ENCODE results near the gene ZNF474. TPM values are rescaled to one million over a fixed set of nuclear protein-coding genes. Genes with fewer than 3 reads are reported as not detected.
A peak's percentile ranks its signal among the peaks of the same experiment; 100 is the strongest.

Gene ZNF474
- total RNA-seq, 6 experiments from 2014 or later: 0.10 to 0.28 (median 0.16) TPM; not detected in 1

DNA sequence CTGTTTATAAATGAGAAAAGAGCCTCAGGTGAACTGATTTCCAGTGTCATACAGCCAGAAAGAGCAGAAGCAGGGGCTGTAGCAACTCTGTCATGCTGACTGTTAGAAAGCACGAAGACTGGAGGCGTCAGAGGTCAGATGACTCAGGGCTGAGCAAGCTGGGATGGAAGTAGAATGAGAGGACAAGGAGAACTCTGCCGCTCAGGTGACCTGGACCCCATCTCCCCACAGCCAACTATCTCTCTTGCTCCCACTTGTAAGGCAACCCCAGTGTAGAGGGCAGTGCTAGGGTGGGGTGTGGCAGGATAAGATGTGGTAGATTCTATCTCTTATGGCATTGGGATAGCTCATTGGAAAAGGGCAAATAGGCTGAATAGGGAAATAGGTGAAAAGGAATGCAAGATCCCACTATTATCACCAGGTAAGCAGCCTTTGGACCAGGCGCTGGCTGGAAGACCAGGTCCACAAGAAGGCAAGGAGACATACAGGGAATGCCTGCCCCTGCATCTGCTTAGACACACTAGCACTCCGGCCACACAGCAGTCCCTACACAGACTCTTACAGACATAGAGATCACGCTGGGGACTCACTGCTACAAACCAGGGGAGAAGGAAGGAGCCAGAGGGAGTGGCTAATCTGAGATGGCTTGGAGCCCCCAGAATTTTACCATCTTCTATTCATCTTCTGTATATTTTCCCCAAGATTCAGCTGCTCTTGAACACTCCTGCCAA is 30.1 kb upstream of the ZNF474 start:
- DNase-seq: peak; percentile 79

GRCh38 chr5:122101636-122102285 is 27.6 kb upstream of the ZNF474 start:
- TF ChIP-seq CTCF (IDR thresholded peaks at IDR 0.05): peak; percentile 84
- Mint-ChIP-seq H3K27me3 (ENCODE audit: insufficient read depth) (no peaks in the 10 kb centered on the region), H3K27ac (peak overlapping the region; percentile 36), H3K9me3 (no peaks in the 10 kb centered on the region), H3K36me3 (ENCODE audit: low read depth) (no peaks in the 10 kb centered on the region), H3K4me1 (ENCODE audit: low read depth) (peaks cover 41% of the 10 kb centered on the region), H3K4me3 (no peak overlapping the region)
- DNase-seq: peak; percentile 57

More for the DNA sequence above, 30.1 kb upstream of the ZNF474 start:
- Mint-ChIP-seq H3K27me3 (ENCODE audit: insufficient read depth) (no peaks in the 10 kb centered on the region), H3K27ac (peak overlapping the region; percentile 80), H3K4me3 (peak overlapping the region; percentile 56), H3K9me3 (no peaks in the 10 kb centered on the region), H3K4me1 (ENCODE audit: low read depth) (peaks cover 62% of the 10 kb centered on the region), H3K36me3 (ENCODE audit: low read depth) (no peaks in the 10 kb centered on the region)
- TF ChIP-seq CTCF (IDR thresholded peaks at IDR 0.05): no peak

DNA sequence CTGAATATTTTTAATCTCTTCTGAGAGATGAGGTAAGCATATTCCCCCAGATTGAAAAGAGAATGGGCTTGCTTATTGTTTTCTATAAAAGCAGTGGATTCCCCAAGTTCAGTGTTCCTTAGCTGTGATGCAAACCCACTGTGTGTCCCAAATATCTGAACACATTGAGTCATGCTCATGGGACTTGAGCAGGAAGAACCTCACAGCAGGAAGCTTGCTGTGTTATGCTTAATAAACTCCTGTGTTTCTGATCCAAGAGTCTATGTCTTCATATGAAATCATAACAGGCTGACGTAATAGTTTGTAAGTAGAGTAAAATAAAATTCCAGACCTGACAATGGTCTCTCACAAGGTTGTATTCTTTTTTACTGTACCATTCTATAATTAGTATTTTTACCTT is 26.5 kb upstream of the ZNF474 start:
- no peak for DNase-seq
- Mint-ChIP-seq H3K36me3 (ENCODE audit: low read depth) (no peaks in the 10 kb centered on the region), H3K9me3 (no peaks in the 10 kb centered on the region), H3K27ac (no peak overlapping the region), H3K4me1 (ENCODE audit: low read depth) (peaks cover 34% of the 10 kb centered on the region), H3K4me3 (no peak overlapping the region), H3K27me3 (ENCODE audit: insufficient read depth) (no peaks in the 10 kb centered on the region)
- TF ChIP-seq CTCF (IDR thresholded peaks at IDR 0.05): no peak

DNA sequence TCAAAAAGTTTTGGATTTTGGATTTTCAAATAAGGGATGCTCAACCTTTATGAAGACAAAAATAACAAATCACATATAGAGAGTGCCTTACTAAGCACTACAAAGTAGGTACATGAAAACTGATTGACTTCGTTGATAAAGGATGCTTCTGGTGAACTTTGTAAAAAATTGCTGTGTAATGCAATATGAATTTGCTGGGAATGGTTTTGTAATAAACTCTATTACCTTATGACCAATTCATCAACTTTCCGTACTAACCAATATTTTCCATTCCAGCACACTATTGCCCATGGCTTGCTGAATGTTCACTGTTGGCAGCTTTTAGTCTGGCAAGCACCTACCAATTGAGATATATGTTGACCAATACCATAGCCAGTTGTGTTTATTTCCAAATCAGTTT is 23.4 kb upstream of the ZNF474 start:
- no peak overlapping the region for H3K4me3 Mint-ChIP-seq
- no peak for TF ChIP-seq CTCF (IDR thresholded peaks at IDR 0.05)
- H3K27ac Mint-ChIP-seq: no peak overlapping the region
- no peak for DNase-seq
- H3K9me3 Mint-ChIP-seq: no peaks in the 10 kb centered on the region
- H3K27me3 Mint-ChIP-seq (ENCODE audit: insufficient read depth): no peaks in the 10 kb centered on the region
- no peaks in the 10 kb centered on the region for H3K36me3 Mint-ChIP-seq (ENCODE audit: low read depth)
- H3K4me1 Mint-ChIP-seq (ENCODE audit: low read depth): peaks cover 21% of the 10 kb centered on the region

GRCh38 chr5:122107016-122107415 is 22.3 kb upstream of the ZNF474 start:
- Mint-ChIP-seq H3K4me3 (no peak overlapping the region), H3K9me3 (no peaks in the 10 kb centered on the region), H3K4me1 (ENCODE audit: low read depth) (peaks cover 23% of the 10 kb centered on the region), H3K36me3 (ENCODE audit: low read depth) (no peaks in the 10 kb centered on the region), H3K27ac (no peak overlapping the region), H3K27me3 (ENCODE audit: insufficient read depth) (no peaks in the 10 kb centered on the region)
- DNase-seq: no peak
- TF ChIP-seq CTCF (IDR thresholded peaks at IDR 0.05): no peak
